Testis (tissue), 3 donors: ENCODE results near the gene ATE1. TPM values are rescaled to one million over a fixed set of nuclear protein-coding genes. Genes with fewer than 3 reads are reported as not detected.

Experiments
- DNase-seq: peaks from one replicate; pipeline ENCODE4 v3.0.0-alpha.2; 2019
- H3K27ac ChIP-seq, 2 donors: fragments of 200-600 bp; sonication (generic); one replicate each; pipeline ENCODE4 v1.5.1; 2019
- H3K27me3 ChIP-seq: fragments of 200-600 bp; sonication (generic); one replicate; pipeline ENCODE4 v1.5.1; 2019
- H3K36me3 ChIP-seq: fragments of 200-600 bp; sonication (generic); one replicate; pipeline ENCODE4 v1.5.1; 2017; ENCODE audit warnings: low read depth; ENCODE audit errors: missing control alignments
- H3K4me1 ChIP-seq: fragments of 200-600 bp; sonication (generic); one replicate; pipeline ENCODE4 v1.5.1; 2019
- H3K4me3 ChIP-seq, 2 donors: fragments of 200-600 bp; sonication (generic); one replicate each; pipeline ENCODE4 v1.5.1; 2017 to 2019
- H3K9me3 ChIP-seq: fragments of 200-600 bp; sonication (generic); one replicate; pipeline ENCODE4 v1.5.1; 2017
- POLR2A ChIP-seq: fragments of 450-650 bp; IDR thresholded peaks from one replicate; pipeline ENCODE4 v1.6.1; 2017; ENCODE audit warnings: antibody characterized with exemption, mild to moderate bottlenecking, moderate library complexity
- WGBS, 2 donors: methylation state at CpG; one replicate each; pipeline ENCODE4 v1.1.5; 2018; 5-methylcytosine and 5-hydroxymethylcytosine counted together
- intact Hi-C: fragments of 100-400 bp; cut with DNase I; formaldehyde crosslinking; loops from one replicate; pipeline ENCODE4 v1.15.1; 2023; ENCODE audit warnings: low total_unique reads
- polyA plus RNA-seq: library from polyadenylated mRNA; stranded (reverse); fragments of 350-450 nt; fragmentation: Illumina TruSeq; extraction: RNeasy Lipid Tissue Mini Kit (QIAGEN cat#74804); gene quantifications from one replicate; pipeline ENCODE4 v1.2.3, GENCODE V29; 2014; ENCODE audit warnings: low read depth, low replicate concordance; ENCODE audit not compliant: insufficient read depth
- total RNA-seq, 2 donors: library from RNA; depleted of rRNA; stranded (reverse); fragments of >200 nt; gene quantifications; one replicate each; pipeline ENCODE4 v1.2.3, GENCODE V29; 2016
- TF ChIP-seq, protein P1 (sequence below), 3 experiments: fragments of 450-650 bp in 2 of 3; fragments of 200-600 bp in 1 of 3; sonication (generic) in 1 of 3; IDR thresholded peaks; one replicate each; pipeline ENCODE4 v1.5.1; 2016 to 2019; ENCODE audit warnings: antibody characterized with exemption in 3 of 3, mild to moderate bottlenecking in 2 of 3, moderate library complexity in 1 of 3

The ATE1 gene
- total and polyA plus RNA-seq, 3 donors from 2014 or later, result 29.8 to 41.9 (median 34.0) TPM

DNA sequence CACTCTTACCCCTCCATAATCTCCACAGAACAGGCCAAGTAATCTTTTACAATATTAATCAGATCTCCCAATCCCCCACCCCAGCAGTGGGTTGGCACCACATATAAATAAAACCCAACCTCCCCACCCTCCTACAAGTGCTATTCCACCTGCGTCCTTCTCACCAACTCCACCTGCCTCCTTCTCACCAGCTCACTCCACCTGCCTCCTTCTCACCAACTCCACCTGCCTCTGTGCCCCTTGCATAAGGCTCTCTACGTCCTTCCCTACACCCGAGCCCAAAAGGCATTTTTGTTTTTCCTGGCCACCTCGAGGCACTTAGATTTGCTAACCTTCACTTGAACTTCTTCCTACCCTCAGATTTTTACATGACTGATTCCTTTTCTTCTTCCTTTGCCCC is 89.7 kb downstream of the ATE1 start:
- no peak for TF ChIP-seq POLR2A
- TF ChIP-seq, protein P1, sequence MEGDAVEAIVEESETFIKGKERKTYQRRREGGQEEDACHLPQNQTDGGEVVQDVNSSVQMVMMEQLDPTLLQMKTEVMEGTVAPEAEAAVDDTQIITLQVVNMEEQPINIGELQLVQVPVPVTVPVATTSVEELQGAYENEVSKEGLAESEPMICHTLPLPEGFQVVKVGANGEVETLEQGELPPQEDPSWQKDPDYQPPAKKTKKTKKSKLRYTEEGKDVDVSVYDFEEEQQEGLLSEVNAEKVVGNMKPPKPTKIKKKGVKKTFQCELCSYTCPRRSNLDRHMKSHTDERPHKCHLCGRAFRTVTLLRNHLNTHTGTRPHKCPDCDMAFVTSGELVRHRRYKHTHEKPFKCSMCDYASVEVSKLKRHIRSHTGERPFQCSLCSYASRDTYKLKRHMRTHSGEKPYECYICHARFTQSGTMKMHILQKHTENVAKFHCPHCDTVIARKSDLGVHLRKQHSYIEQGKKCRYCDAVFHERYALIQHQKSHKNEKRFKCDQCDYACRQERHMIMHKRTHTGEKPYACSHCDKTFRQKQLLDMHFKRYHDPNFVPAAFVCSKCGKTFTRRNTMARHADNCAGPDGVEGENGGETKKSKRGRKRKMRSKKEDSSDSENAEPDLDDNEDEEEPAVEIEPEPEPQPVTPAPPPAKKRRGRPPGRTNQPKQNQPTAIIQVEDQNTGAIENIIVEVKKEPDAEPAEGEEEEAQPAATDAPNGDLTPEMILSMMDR (IDR thresholded peaks at IDR 0.05), result no peak
- Histone ChIP-seq H3K4me1 (no peaks in the 10 kb centered on the region), H3K9me3 (no peaks in the 10 kb centered on the region), H3K27ac (no peak overlapping the region), H3K27me3 (no peaks in the 10 kb centered on the region), H3K36me3 (no peaks in the 10 kb centered on the region), H3K4me3 (no peak overlapping the region)
- DNase-seq, result no peak
- 93 to 100% methylated on average over 3 of the region's 4 CpGs for WGBS, 2 donors
- intact Hi-C loops, result no loop called here

DNA sequence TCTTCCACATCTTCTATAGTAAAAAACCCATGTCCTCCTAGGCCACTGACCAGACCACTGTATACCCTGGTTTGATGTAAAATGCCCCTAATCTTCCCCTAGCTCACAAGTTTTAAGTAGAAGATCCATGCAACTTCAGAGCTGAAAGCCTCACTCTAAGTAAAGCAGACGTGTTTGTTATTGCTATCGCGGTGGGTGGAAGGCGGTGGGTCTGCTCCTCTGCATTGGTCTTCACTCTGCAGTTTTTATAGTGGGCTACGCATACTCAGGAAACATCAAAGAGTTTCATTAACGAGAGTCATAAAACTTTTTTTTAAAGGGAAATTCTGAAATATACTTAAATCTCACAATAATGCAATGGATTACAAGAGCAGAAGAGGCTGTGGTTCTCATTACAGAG is 91.7 kb downstream of the ATE1 start:
- WGBS, 2 donors, result 90 to 96% methylated on average over 6 of the region's 6 CpGs
- H3K4me3 ChIP-seq, result no peak overlapping the region
- TF ChIP-seq POLR2A, result no peak
- TF ChIP-seq, protein P1 (IDR thresholded peaks at IDR 0.05), result no peak
- no peak overlapping the region for H3K27ac ChIP-seq
- H3K36me3 ChIP-seq, result no peaks in the 10 kb centered on the region
- intact Hi-C loops, result no loop called here
- no peaks in the 10 kb centered on the region for H3K9me3 ChIP-seq
- DNase-seq, result no peak
- H3K27me3 ChIP-seq, result no peaks in the 10 kb centered on the region
- H3K4me1 ChIP-seq, result no peaks in the 10 kb centered on the region

DNA sequence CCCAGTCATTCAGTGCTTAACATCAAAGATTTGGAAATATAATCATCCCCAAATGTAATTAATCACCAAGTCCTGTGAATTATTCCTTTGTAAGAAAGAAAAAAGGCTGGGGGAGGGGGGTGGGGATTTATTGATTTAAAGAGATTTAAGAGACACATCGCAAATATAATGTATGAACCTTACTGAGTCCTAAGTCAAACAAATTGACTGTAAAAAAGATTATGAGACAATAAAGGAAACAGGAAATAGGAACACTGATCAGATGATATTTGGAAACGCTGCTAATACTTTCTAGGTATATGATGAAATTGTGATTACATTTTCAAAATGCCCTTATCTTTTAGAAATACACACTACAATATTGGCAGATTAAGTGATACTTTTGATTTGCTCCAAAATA is 92.5 kb downstream of the ATE1 start:
- TF ChIP-seq, protein P1 (IDR thresholded peaks at IDR 0.05), result no peak
- Histone ChIP-seq H3K4me1 (no peaks in the 10 kb centered on the region), H3K36me3 (no peaks in the 10 kb centered on the region), H3K4me3 (no peak overlapping the region), H3K27me3 (no peaks in the 10 kb centered on the region), H3K9me3 (no peaks in the 10 kb centered on the region), H3K27ac (no peak overlapping the region)
- 88 to 90% methylated on average over 2 of the region's 2 CpGs for WGBS, 2 donors
- intact Hi-C loops, result no loop called here
- no peak for DNase-seq

DNA sequence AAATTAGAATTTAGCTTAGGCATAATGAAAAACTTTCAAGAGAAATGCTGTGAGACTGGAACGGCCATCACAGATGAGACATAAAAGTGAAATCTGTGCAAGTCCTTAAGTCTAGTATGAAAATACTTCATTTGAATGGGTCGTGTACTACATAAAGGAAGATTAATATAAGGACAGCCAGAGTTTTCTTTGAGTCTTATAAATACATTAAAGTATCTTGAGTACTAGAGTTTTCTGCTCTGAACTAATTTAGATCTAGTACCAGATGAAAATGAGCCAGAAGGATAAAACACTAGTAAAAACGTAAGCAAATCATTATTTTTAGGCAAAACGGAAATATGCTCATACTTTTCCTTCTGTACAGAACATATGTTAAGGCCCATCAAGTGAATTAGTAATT is 93.1 kb downstream of the ATE1 start:
- DNase-seq, result no peak
- H3K27ac ChIP-seq, result no peak overlapping the region
- H3K9me3 ChIP-seq, result no peaks in the 10 kb centered on the region
- no peaks in the 10 kb centered on the region for H3K36me3 ChIP-seq
- H3K4me3 ChIP-seq, result no peak overlapping the region
- no peaks in the 10 kb centered on the region for H3K27me3 ChIP-seq
- TF ChIP-seq, protein P1 (IDR thresholded peaks at IDR 0.05), result no peak
- no peak for TF ChIP-seq POLR2A
- intact Hi-C loops, result no loop called here
- H3K4me1 ChIP-seq, result no peaks in the 10 kb centered on the region
- 86 to 91% methylated on average over 4 of the region's 4 CpGs for WGBS, 2 donors

DNA sequence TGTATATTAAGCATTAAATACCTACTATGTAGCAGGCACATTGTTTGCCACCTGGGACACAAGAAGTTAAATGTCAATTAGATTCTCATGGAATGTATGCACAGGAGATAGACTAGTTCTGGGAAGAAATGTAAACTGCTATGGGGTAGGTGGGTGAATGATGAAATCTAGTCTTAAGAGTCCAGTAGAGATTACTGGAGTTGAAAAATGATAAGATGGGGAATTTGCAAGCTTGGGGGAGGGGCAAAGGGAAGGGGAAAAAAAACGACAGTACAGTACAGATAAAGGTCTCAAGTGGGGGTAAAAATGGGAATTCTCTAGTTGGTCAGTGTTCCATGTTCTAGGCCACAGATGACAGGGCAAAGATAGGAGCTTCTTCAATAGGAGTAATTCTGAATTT is 94.4 kb downstream of the ATE1 start:
- H3K9me3 ChIP-seq, result no peaks in the 10 kb centered on the region
- no peak overlapping the region for H3K4me3 ChIP-seq
- no peaks in the 10 kb centered on the region for H3K27me3 ChIP-seq
- no peaks in the 10 kb centered on the region for H3K36me3 ChIP-seq
- H3K4me1 ChIP-seq, result no peaks in the 10 kb centered on the region
- DNase-seq, result no peak
- no peak overlapping the region for H3K27ac ChIP-seq
- intact Hi-C loops, result no loop called here
- WGBS, 2 donors, result 48 to 57% methylated on average over 1 of the region's 1 CpG
- TF ChIP-seq, protein P1 (IDR thresholded peaks at IDR 0.05), result no peak
- TF ChIP-seq POLR2A, result no peak
